ENCODE results near the gene CXCR2.
"Not testable (repeated sequence)": the region's sequence is repeated elsewhere in the genome, so short reads cannot be mapped to it uniquely, and the experiment has no call there.

Gene CXCR2

DNA sequence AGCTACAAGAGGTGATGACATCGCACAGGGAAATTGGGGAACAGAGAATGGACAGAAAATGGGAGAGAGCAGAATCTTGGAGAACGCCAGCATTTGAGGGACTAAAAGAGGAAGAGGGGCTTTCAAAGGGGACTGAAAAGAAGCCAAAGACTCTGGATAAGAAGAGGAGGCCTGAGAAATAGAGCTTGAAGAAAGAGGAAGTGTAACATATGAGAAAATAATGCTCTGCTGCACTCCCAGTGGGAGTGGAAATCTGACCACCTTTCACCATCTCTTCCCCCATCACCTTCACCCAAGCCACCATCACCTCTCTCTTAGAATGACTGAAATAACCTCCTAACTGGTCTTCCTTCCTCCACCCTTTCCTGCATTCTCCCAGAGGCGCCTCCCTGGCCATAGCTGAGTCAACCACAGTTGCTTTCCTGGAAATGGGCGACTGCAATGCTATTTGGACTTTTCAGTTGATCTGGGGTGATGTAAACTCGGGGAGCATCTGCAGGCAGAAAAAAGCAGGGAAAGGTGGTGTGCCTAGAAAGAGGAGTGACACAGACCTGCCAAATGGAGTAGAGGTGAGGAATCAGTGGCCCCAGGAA lies 24.1 kb downstream of the CXCR2 start:
- H3K27me3 Mint-ChIP-seq, result peaks cover 58% of the 10 kb centered on the region
- H3K4me3 Mint-ChIP-seq, result no peak overlapping the region
- no peak overlapping the region for H3K27ac Mint-ChIP-seq
- peaks cover 6% of the 10 kb centered on the region for H3K4me1 Mint-ChIP-seq
- DNase-seq, result no peak
- CTCF ChIA-PET, result no interaction called here
- H3K9me3 Mint-ChIP-seq, result no peaks in the 10 kb centered on the region
- no peaks in the 10 kb centered on the region for H3K36me3 Mint-ChIP-seq

DNA sequence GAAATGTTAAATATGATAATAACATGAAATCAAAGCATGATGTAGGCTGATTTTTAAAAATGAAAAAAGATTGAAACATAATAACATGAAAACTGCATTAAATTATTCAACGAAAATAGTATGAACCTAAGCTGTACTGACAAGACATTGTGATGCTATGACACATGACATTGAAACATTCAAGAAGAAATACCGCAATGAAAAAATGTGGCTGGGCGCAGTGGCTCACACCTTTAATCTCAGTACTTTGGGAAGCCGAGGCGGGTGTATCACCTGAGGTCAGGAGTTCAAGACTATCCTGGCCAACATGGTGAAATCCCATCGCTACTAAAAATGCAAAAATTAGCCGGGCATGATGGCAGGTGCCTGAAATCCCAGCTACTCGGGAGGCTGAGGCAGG lies 26.3 kb downstream of the CXCR2 start:
- CTCF ChIA-PET, result no interaction called here
- peaks cover 6% of the 10 kb centered on the region for H3K4me1 Mint-ChIP-seq
- H3K4me3 Mint-ChIP-seq, result no peak overlapping the region
- no peaks in the 10 kb centered on the region for H3K9me3 Mint-ChIP-seq
- H3K27ac Mint-ChIP-seq, result no peak overlapping the region
- no peak for DNase-seq
- H3K36me3 Mint-ChIP-seq, result no peaks in the 10 kb centered on the region
- H3K27me3 Mint-ChIP-seq, result peaks cover 61% of the 10 kb centered on the region

DNA sequence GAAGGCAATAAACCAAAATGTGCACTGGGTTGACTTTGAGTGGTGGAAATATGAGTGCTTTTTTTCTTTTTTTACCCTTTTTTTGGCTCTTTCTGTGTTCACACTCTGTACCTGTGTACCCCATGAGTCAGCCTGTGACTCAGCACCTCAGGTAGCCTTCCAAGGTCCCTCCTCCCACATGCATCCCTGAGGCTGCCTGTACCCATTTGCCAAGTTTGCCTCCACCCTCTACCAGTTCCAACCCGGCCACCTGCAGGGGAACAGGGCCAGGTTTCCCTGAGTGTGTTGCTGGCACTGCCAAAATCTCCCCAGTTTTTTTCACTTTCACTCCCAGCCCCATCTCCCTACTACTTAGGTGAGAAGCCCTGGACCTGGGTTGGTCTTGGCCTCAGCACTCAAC lies 26.9 kb downstream of the CXCR2 start:
- H3K4me3 Mint-ChIP-seq, result no peak overlapping the region
- H3K9me3 Mint-ChIP-seq, result no peaks in the 10 kb centered on the region
- no peaks in the 10 kb centered on the region for H3K36me3 Mint-ChIP-seq
- CTCF ChIA-PET, result no interaction called here
- peaks cover 61% of the 10 kb centered on the region for H3K27me3 Mint-ChIP-seq
- H3K27ac Mint-ChIP-seq, result no peak overlapping the region
- DNase-seq, result no peak
- H3K4me1 Mint-ChIP-seq, result peaks cover 6% of the 10 kb centered on the region

DNA sequence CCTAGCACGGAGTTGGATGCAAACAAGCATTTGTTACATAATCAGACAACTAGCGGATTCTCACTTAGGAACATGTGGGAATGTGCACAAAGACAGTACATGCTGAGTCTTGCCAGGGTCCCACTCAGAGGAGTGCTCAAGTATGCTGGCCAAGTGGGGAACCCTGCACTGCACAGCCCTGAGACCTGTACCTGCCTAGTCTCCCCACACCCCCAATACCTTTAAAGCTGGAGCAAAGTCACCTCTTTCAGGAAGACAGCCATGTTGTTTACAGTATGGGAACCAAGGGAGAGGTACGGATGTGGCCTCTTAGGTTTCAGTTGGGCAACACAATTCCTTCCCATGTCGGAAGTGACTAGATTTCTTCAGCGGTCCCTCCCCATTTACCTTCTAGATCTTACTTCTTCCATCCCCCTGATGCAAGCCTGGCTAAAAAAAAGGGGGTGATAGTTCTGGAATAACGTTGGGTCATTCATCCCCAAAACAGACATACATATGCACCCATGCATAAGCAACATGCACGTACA lies 30.2 kb downstream of the CXCR2 start:
- Mint-ChIP-seq H3K27ac (no peak overlapping the region), H3K36me3 (no peaks in the 10 kb centered on the region), H3K27me3 (peaks cover 59% of the 10 kb centered on the region), H3K4me1 (no peaks in the 10 kb centered on the region), H3K4me3 (no peak overlapping the region), H3K9me3 (no peaks in the 10 kb centered on the region)
- CTCF ChIA-PET, result no interaction called here
- no peak for DNase-seq

DNA sequence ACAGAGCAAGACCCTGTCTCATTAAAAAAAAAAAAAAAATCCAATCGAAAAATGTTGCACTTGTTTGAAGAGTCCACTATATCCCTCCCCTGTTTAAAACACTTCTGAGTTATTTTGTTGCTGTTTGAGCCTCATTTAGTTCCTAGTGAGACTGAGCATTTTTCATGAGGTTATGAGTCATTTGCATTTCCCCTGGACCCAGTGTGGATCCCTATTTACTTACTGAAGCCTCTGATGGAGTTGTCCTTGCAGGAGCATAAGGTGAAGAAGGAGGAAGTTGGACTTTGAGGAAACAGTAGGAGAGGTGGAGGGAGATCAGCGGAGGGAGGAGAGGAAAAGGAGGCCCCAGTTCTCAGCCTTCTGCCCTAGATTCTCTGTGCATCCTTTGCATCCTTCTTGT lies 35.8 kb downstream of the CXCR2 start:
- Mint-ChIP-seq H3K27ac (no peak overlapping the region), H3K36me3 (no peaks in the 10 kb centered on the region), H3K4me1 (peaks cover 11% of the 10 kb centered on the region), H3K9me3 (no peaks in the 10 kb centered on the region), H3K27me3 (peaks cover 65% of the 10 kb centered on the region), H3K4me3 (no peak overlapping the region)
- DNase-seq, result no peak
- CTCF ChIA-PET, result no interaction called here

DNA sequence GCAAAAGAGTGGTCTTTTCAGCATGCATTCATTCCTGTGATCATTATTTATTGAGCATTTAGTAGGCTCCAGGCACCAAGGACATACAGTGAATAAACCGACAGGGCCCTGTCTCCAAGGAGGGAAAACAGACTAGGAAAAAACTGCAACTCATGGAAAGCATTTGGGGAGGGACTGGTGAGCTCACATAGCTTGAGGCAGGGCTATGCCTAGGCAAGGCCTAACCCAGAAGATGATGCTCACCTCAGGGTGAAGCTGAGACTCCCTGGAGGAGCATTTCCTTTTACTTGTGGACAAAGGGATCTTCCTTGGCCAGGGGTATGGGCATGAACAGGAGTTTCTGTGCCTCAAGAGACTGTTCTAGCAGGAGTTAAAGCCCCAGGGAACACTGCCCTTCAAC lies 37.0 kb downstream of the CXCR2 start:
- H3K27ac Mint-ChIP-seq, result no peak overlapping the region
- no peak for DNase-seq
- H3K4me3 Mint-ChIP-seq, result no peak overlapping the region
- H3K27me3 Mint-ChIP-seq, result peaks cover 69% of the 10 kb centered on the region
- H3K36me3 Mint-ChIP-seq, result no peaks in the 10 kb centered on the region
- peaks cover 22% of the 10 kb centered on the region for H3K4me1 Mint-ChIP-seq
- H3K9me3 Mint-ChIP-seq, result no peaks in the 10 kb centered on the region
- CTCF ChIA-PET, result no interaction called here

DNA sequence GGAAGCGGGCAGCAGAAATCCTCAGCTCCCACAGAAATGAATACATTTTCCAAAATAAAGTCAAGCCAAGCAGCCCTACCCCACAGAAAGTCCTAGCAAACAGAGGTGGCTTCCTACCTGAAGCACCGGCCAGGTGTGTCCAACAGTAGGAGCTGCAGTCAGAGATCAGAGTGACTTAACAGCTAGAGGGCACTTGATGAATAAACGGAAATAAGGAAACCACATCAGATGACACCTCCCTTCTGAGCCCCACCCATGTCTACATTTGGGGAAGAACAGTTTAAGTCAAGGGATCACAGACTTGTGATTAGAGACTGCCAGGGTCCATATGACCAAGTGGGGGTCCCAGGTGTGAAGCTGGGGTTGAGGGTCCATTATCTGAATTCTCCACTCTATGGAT lies 41.0 kb downstream of the CXCR2 start, which contains the start of gene CXCR1:
Gene CXCR1 (minus strand): TSS at position 172 of the 400 bp plus-strand sequence. CDS start 1,751 bp downstream, outside the sequence.
- peaks cover 72% of the 10 kb centered on the region for H3K27me3 Mint-ChIP-seq
- no peaks in the 10 kb centered on the region for H3K36me3 Mint-ChIP-seq
- DNase-seq, result peak; percentile 58
- peaks cover 42% of the 10 kb centered on the region for H3K4me1 Mint-ChIP-seq
- CTCF ChIA-PET, result interaction anchor here (0.6 to 2.4 kb wide), 7 partner anchors 9 to 92 kb away, joined by 3 to 11 read pairs (median 5); no protein-coding TSS in a partner anchor
- no peak within 1 kb of the TSS for H3K4me3 Mint-ChIP-seq
- H3K9me3 Mint-ChIP-seq, result no peaks in the 10 kb centered on the region
- peak within 1 kb of the TSS; percentile 12 for H3K27ac Mint-ChIP-seq

DNA sequence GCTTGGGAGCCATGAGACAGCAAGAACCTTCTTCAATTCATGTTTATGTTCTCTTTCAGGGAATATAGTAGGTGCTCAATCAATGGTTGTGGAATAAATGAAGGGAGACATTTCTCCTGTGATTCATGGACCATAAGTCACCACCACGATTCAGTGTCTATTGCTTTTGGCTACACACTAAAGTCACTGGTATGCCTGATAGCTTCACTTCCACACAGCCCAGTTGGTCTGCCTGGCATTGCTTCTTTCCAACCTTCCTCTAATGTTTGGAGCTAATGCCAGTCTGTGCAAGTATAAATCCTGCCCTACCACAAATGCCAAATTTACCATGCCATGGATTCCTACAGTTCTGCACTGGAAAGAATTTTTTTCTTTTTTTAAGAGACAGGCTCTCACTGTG lies 42.2 kb downstream of the CXCR2 start:
- no peaks in the 10 kb centered on the region for H3K36me3 Mint-ChIP-seq
- H3K27me3 Mint-ChIP-seq, result peaks cover 69% of the 10 kb centered on the region
- no peak overlapping the region for H3K27ac Mint-ChIP-seq
- H3K4me1 Mint-ChIP-seq, result peaks cover 42% of the 10 kb centered on the region
- no peaks in the 10 kb centered on the region for H3K9me3 Mint-ChIP-seq
- no peak for DNase-seq
- H3K4me3 Mint-ChIP-seq, result no peak overlapping the region
- CTCF ChIA-PET, result interaction anchor here (0.8 to 2.4 kb wide), 10 partner anchors 8 to 107 kb away, joined by 3 to 11 read pairs (median 5); partner anchors contain the start of genes AAMP and PNKD

DNA sequence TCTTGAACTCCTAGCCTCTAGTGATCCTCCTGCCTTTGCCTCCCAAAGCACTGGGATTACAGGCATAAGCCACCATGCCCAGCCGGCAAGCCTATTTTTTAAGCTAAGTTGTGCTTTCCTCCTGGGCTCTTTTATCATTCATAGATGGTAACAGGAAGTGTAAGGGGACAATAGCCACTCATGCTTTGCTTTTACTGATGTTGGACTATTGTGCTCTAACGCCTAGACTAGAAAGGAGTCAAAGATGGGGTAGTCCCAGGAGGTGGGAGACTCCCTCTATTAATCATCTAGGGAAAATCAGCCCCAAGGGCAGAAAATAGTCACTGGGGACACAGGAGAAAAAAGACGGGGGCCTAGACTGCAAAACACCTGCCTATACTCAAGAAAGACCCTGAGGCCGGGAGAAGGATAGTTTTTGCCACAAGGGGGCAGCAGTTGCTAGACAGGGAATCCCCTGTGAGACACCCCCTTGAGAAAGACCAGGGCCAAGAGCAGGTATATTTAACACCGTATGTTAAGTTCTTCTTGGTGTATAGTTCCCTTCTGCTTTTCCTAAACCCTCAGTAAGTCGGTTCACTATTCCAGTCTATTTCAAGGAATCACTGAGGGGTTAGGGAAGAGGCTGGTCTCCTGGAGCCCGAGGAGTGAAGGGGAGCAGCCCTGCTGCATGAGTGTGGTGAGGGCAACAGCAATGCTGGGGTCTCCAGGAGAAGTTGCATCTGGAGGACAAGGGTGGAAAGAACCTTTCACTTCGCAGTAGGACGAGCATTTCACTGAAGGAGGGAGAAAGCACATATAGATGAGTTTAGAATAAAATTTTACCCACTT lies 43.0 kb downstream of the CXCR2 start:
- no peak overlapping the region for H3K4me3 Mint-ChIP-seq
- CTCF ChIA-PET, result interaction anchor here (0.8 to 2.4 kb wide), 12 partner anchors 9 to 106 kb away, joined by 3 to 11 read pairs (median 4); partner anchors contain the start of genes AAMP and PNKD

DNA sequence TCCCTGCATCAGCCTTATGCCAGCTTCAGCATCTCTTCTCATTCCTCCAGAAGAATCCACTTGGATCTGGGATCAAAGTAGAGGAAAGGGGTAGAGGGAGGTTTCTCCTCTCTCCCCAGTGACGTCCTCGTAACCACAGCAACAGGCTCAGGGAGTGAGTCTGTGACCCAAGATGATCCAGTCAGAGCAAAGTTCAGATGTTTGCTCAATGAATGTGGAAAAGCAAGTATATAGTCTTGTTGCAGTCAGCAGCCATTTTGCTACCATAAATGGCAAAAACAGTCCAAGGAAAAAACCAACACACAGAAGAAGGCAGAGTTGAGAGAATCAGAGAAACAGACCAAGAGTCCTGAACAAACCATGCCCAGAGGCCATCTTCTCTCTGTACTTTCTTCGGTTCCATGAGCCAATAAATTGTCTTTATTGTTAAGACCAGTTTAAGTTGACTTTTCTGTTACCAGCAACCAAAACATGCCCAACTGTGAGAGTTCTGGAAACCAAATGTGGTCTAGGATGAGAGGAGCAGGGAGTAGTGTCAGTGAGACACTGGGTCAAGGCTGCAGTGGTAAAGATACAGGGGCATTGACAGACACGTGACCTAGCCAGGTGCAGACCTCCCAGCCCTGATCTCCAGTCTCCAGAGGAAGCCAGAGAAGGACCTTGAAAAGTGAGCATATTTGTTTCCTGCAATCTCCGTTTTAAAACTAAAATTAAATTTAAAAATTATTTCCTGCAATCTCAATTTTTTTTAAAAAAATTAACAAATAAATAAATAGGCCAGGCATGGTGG lies 44.1 kb downstream of the CXCR2 start:
- Mint-ChIP-seq H3K9me3 (no peaks in the 10 kb centered on the region), H3K27ac (no peak overlapping the region), H3K27me3 (peaks cover 53% of the 10 kb centered on the region), H3K4me3 (no peak overlapping the region), H3K4me1 (peaks cover 42% of the 10 kb centered on the region), H3K36me3 (no peaks in the 10 kb centered on the region)
- no peak for DNase-seq
- CTCF ChIA-PET, result interaction anchor here (0.8 to 1.6 kb wide), 5 partner anchors 11 to 102 kb away, joined by 3 to 5 read pairs (median 3); no protein-coding TSS in a partner anchor

More for the DNA sequence above, 43.0 kb downstream of the CXCR2 start:
- Mint-ChIP-seq H3K9me3 (no peaks in the 10 kb centered on the region), H3K36me3 (no peaks in the 10 kb centered on the region), H3K27me3 (peaks cover 64% of the 10 kb centered on the region), H3K4me1 (peaks cover 42% of the 10 kb centered on the region), H3K27ac (no peak overlapping the region)
- DNase-seq, result peak; percentile 73

DNA sequence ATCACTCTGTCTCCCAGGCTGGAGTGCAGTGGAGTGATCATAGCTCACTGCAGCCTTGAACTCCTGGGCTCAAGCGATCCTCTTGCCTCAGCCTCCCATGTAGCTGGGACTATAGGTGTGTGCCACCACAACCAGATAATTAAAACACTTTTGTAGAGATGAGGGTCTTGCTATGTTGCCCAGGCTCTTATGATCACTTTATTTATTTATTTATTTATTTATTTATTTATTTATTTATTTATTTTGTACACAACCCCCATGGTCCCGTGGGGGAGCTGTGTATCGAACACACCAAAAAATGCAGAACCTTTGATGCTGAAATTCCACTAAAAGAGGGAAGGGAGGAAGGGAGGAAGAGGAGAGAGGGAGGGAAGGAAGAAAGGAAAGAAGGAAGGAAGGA lies 45.9 kb downstream of the CXCR2 start:
- not testable (repeated sequence) for H3K36me3 Mint-ChIP-seq, H3K9me3 Mint-ChIP-seq, DNase-seq, H3K4me3 Mint-ChIP-seq, H3K27ac Mint-ChIP-seq
- peaks cover 30% of the 10 kb centered on the region for H3K4me1 Mint-ChIP-seq
- CTCF ChIA-PET, result interaction anchor here (0.6 to 1.6 kb wide), 2 partner anchors 10 to 82 kb away, joined by 3 to 4 read pairs; no protein-coding TSS in a partner anchor
- peaks cover 43% of the 10 kb centered on the region for H3K27me3 Mint-ChIP-seq

DNA sequence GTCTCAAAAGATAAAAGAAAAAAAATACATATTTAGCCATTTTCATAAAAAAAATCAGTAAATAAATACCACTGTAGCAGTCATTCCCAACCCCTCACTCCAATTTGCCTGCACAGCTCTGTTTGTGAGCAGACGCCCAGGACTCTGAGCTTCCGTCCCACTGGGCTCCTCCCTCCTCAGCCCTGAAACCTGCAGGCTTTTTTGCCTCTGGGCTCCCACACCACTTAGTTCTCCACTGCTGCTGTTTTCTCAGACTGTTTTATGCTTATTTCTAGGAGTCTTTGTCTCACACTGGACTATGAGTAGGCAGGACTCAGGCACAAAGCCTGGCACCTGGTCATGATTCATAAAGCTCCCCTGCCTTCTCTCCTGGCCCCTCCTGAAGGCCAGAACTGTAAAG lies 47.0 kb downstream of the CXCR2 start:
- no peaks in the 10 kb centered on the region for H3K9me3 Mint-ChIP-seq
- H3K27me3 Mint-ChIP-seq, result peaks cover 40% of the 10 kb centered on the region
- H3K4me1 Mint-ChIP-seq, result peaks cover 19% of the 10 kb centered on the region
- H3K27ac Mint-ChIP-seq, result no peak overlapping the region
- H3K4me3 Mint-ChIP-seq, result no peak overlapping the region
- CTCF ChIA-PET, result no interaction called here
- no peak for DNase-seq
- H3K36me3 Mint-ChIP-seq, result no peaks in the 10 kb centered on the region

DNA sequence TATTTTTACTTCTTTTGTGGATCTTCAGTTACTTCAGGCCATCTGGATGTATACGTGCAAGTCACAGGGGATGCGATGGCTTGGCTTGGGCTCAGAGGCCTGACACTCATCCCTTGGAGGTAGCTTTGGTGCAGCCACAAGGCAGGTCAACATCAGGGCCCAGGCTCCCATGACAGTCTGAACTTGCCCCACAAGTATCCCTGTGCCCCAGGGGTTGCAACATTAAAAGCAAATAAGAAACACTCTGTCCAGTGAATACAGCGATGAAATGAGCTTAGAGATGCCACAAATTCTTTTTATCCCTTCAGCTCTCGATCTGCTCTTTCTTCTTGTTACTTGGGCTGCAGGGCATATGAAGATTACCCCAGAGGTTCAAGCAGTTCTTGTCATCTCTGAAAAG lies 54.0 kb downstream of the CXCR2 start:
- H3K27me3 Mint-ChIP-seq, result peaks cover 44% of the 10 kb centered on the region
- CTCF ChIA-PET, result interaction anchor here (0.7 kb wide), 1 partner anchor 79 kb away, joined by 3 read pairs; no protein-coding TSS in a partner anchor
- H3K27ac Mint-ChIP-seq, result no peak overlapping the region
- no peaks in the 10 kb centered on the region for H3K36me3 Mint-ChIP-seq
- H3K9me3 Mint-ChIP-seq, result no peaks in the 10 kb centered on the region
- no peaks in the 10 kb centered on the region for H3K4me1 Mint-ChIP-seq
- DNase-seq, result no peak
- H3K4me3 Mint-ChIP-seq, result no peak overlapping the region
